ENCODE results near the gene ACAT2. TPM values are rescaled to one million over a fixed set of nuclear protein-coding genes. Genes with fewer than 3 reads are reported as not detected.
"Not testable (repeated sequence)": the region's sequence is repeated elsewhere in the genome, so short reads cannot be mapped to it uniquely, and the experiment has no call there.

ACAT2 gene
- total RNA-seq, 1 experiment from 2014 or later = 18.8 TPM

- in situ Hi-C loops (cut with HindIII; ENCODE audit: low pct_unique_long_range_greater_than_20kb, low sequenced_read_pairs) = no loop called here
- no peak for DNase-seq (ENCODE audit: low read depth)
Measured at GRCh38 chr6:159790956-159791598, 29.2 kb downstream of the ACAT2 start.

GRCh38 chr6:159794976-159795375, 33.1 kb downstream of the ACAT2 start:
- in situ Hi-C loops (cut with HindIII; ENCODE audit: low pct_unique_long_range_greater_than_20kb, low sequenced_read_pairs); DNase-seq (ENCODE audit: low read depth): not testable (repeated sequence)

GRCh38 chr6:159797554-159797953, 35.7 kb downstream of the ACAT2 start:
- in situ Hi-C loops (cut with HindIII; ENCODE audit: low pct_unique_long_range_greater_than_20kb, low sequenced_read_pairs) = no loop called here
- DNase-seq (ENCODE audit: low read depth) = no peak

GRCh38 chr6:159800141-159800865, 38.5 kb downstream of the ACAT2 start, which contains the start of gene PNLDC1:
Gene PNLDC1 (plus strand): TSS chr6:159800276. CDS start chr6:159800308, 32 bp downstream.
- no peak for DNase-seq (ENCODE audit: low read depth)
- in situ Hi-C loops (cut with HindIII; ENCODE audit: low pct_unique_long_range_greater_than_20kb, low sequenced_read_pairs) = no loop called here

GRCh38 chr6:159801935-159802334, 40.1 kb downstream of the ACAT2 start:
- no peak for DNase-seq (ENCODE audit: low read depth)
- in situ Hi-C loops (cut with HindIII; ENCODE audit: low pct_unique_long_range_greater_than_20kb, low sequenced_read_pairs) = no loop called here

GRCh38 chr6:159804504-159804903, 42.7 kb downstream of the ACAT2 start:
- DNase-seq (ENCODE audit: low read depth) = no peak
- in situ Hi-C loops (cut with HindIII; ENCODE audit: low pct_unique_long_range_greater_than_20kb, low sequenced_read_pairs) = no loop called here

- DNase-seq (ENCODE audit: low read depth) = no peak
- in situ Hi-C loops (cut with HindIII; ENCODE audit: low pct_unique_long_range_greater_than_20kb, low sequenced_read_pairs) = no loop called here
Measured at GRCh38 chr6:159805440-159806020, 43.7 kb downstream of the ACAT2 start.

- in situ Hi-C loops (cut with HindIII; ENCODE audit: low pct_unique_long_range_greater_than_20kb, low sequenced_read_pairs) = no loop called here
- no peak for DNase-seq (ENCODE audit: low read depth)
Measured at GRCh38 chr6:159806021-159806458, 44.2 kb downstream of the ACAT2 start.

GRCh38 chr6:159807150-159807858, 45.5 kb downstream of the ACAT2 start:
- in situ Hi-C loops (cut with HindIII; ENCODE audit: low pct_unique_long_range_greater_than_20kb, low sequenced_read_pairs) = no loop called here
- DNase-seq (ENCODE audit: low read depth) = no peak

- no peak for DNase-seq (ENCODE audit: low read depth)
- in situ Hi-C loops (cut with HindIII; ENCODE audit: low pct_unique_long_range_greater_than_20kb, low sequenced_read_pairs) = no loop called here
Measured at GRCh38 chr6:159808647-159809046, 46.8 kb downstream of the ACAT2 start.

- in situ Hi-C loops (cut with HindIII; ENCODE audit: low pct_unique_long_range_greater_than_20kb, low sequenced_read_pairs) = no loop called here
Measured at GRCh38 chr6:159809149-159809548, 47.3 kb downstream of the ACAT2 start.

GRCh38 chr6:159813781-159814180, 51.9 kb downstream of the ACAT2 start:
- in situ Hi-C loops (cut with HindIII; ENCODE audit: low pct_unique_long_range_greater_than_20kb, low sequenced_read_pairs) = no loop called here

More at GRCh38 chr6:159809149-159809548, 47.3 kb downstream of the ACAT2 start:
- no peak for DNase-seq (ENCODE audit: low read depth)

GRCh38 chr6:159815410-159815809, 53.6 kb downstream of the ACAT2 start:
- in situ Hi-C loops (cut with HindIII; ENCODE audit: low pct_unique_long_range_greater_than_20kb, low sequenced_read_pairs) = no loop called here
- no peak for DNase-seq (ENCODE audit: low read depth)

More at GRCh38 chr6:159813781-159814180, 51.9 kb downstream of the ACAT2 start:
- no peak for DNase-seq (ENCODE audit: low read depth)

- DNase-seq (ENCODE audit: low read depth); in situ Hi-C loops (cut with HindIII; ENCODE audit: low pct_unique_long_range_greater_than_20kb, low sequenced_read_pairs): not testable (repeated sequence)
Measured at GRCh38 chr6:159816775-159817174, 54.9 kb downstream of the ACAT2 start.

GRCh38 chr6:159817951-159818739, 56.3 kb downstream of the ACAT2 start:
- DNase-seq (ENCODE audit: low read depth) = no peak
- in situ Hi-C loops (cut with HindIII; ENCODE audit: low pct_unique_long_range_greater_than_20kb, low sequenced_read_pairs) = no loop called here

- DNase-seq (ENCODE audit: low read depth) = no peak
- in situ Hi-C loops (cut with HindIII; ENCODE audit: low pct_unique_long_range_greater_than_20kb, low sequenced_read_pairs) = no loop called here
Measured at GRCh38 chr6:159819098-159819497, 57.3 kb downstream of the ACAT2 start.

- DNase-seq (ENCODE audit: low read depth) = no peak
- in situ Hi-C loops (cut with HindIII; ENCODE audit: low pct_unique_long_range_greater_than_20kb, low sequenced_read_pairs) = no loop called here
Measured at GRCh38 chr6:159819932-159820640, 58.2 kb downstream of the ACAT2 start.
